IMR-90 (cell line): Measurements from ENCODE around the gene GRID1. TPM values are rescaled to one million over a fixed set of nuclear protein-coding genes. Genes with fewer than 3 reads are reported as not detected.

Experiments
- ATAC-seq: fragments of 200-7000 bp; cut with Tn5 transposase; 2 replicates; pipeline ENCODE4 v1.9.1; 2020; ENCODE audit warnings: low read depth, mild to moderate bottlenecking, moderate library complexity
- BruUV-seq: library from RNA; stranded (reverse); fragments of 400-500 nt; replicated peaks from 2 replicates; lab custom pipeline; 2021; lab: Mats Ljungman, UMichigan
- CTCF ChIA-PET: fragments of 300-600 bp; formaldehyde crosslinking; extraction: SDS; loops from one replicate; lab custom pipeline; 2021; ENCODE audit warnings: antibody characterized with exemption; lab: Yijun Ruan, JAX
- POLR2A ChIA-PET: fragments of 300-600 bp; sonication (Branson Sonifier 250); formaldehyde crosslinking; loops from one replicate; lab custom pipeline; 2022; ENCODE audit warnings: antibody characterized with exemption; ENCODE audit not compliant: unreplicated experiment; lab: Charles Lee
- DNase-seq: peaks from one replicate; pipeline ENCODE4 v3.0.0; 2013
- H2AFZ ChIP-seq: replicated peaks from 2 replicates; pipeline ENCODE3; 2013; ENCODE audit warnings: low read length, mild to moderate bottlenecking; ENCODE audit not compliant: poor library complexity
- H2AK5ac ChIP-seq: 2 replicates; pipeline ENCODE4 v1.6.1; 2013; ENCODE audit warnings: low read depth, low read length, inconsistent platforms
- H2AK9ac ChIP-seq: replicated peaks from 2 replicates; pipeline ENCODE3; 2013; ENCODE audit warnings: mild to moderate bottlenecking, low read depth, low read length, moderate library complexity; ENCODE audit not compliant: poor library complexity
- H2BK120ac ChIP-seq: 2 replicates; pipeline ENCODE4 v1.6.1; 2013; ENCODE audit warnings: low read depth, low read length, inconsistent platforms
- H2BK15ac ChIP-seq: 3 replicates; pipeline ENCODE4 v1.6.1; 2013; ENCODE audit warnings: low read depth, low read length, inconsistent platforms
- H2BK20ac ChIP-seq: 2 replicates; pipeline ENCODE4 v1.6.1; 2013; ENCODE audit warnings: low read depth, mild to moderate bottlenecking, inconsistent platforms, low read length, moderate library complexity
- H2BK5ac ChIP-seq: 2 replicates; pipeline ENCODE4 v1.6.1; 2013; ENCODE audit warnings: mild to moderate bottlenecking, low read depth, low read length, inconsistent platforms; ENCODE audit not compliant: poor library complexity, severe bottlenecking
- H3K14ac ChIP-seq: replicated peaks from 2 replicates; pipeline ENCODE4 v1.6.1; 2013; ENCODE audit warnings: low read depth, low read length, inconsistent platforms
- H3K18ac ChIP-seq: 2 replicates; pipeline ENCODE4 v1.6.1; 2013; ENCODE audit warnings: low read depth, low read length, control low read depth
- H3K23ac ChIP-seq: 2 replicates; pipeline ENCODE4 v1.6.1; 2013; ENCODE audit warnings: low read depth, low read length, inconsistent platforms
- H3K27ac ChIP-seq: 2 replicates; pipeline ENCODE4 v1.5.1; 2013; ENCODE audit warnings: mild to moderate bottlenecking, control low read depth, low read length; ENCODE audit not compliant: insufficient read depth
- H3K27me3 ChIP-seq: 2 replicates; pipeline ENCODE4 v1.6.1; 2013; ENCODE audit warnings: low read length; ENCODE audit not compliant: control insufficient read depth, insufficient read depth
- H3K36me3 ChIP-seq: 2 replicates; pipeline ENCODE4 v1.6.1; 2013; ENCODE audit warnings: low read length, mixed read lengths; ENCODE audit not compliant: control insufficient read depth, insufficient read depth
- H3K4ac ChIP-seq: 2 replicates; pipeline ENCODE4 v1.6.1; 2013; ENCODE audit warnings: low read depth, low read length, inconsistent platforms
- H3K4me1 ChIP-seq: 2 replicates; pipeline ENCODE4 v1.6.1; 2013; ENCODE audit warnings: low read length, mixed read lengths; ENCODE audit not compliant: control insufficient read depth, insufficient read depth
- H3K4me2 ChIP-seq: 2 replicates; pipeline ENCODE4 v1.6.1; 2013; ENCODE audit warnings: low read depth, mild to moderate bottlenecking, control low read depth, low read length, moderate library complexity
- H3K4me3 ChIP-seq: 2 replicates; pipeline ENCODE4 v1.5.1; 2013; ENCODE audit warnings: low read depth, mild to moderate bottlenecking, control low read depth, low read length, moderate library complexity; ENCODE audit not compliant: insufficient read depth
- H3K56ac ChIP-seq: 2 replicates; pipeline ENCODE4 v1.6.1; 2013; ENCODE audit warnings: low read length, inconsistent platforms; ENCODE audit not compliant: insufficient read depth; ENCODE audit errors: extremely low read depth
- H3K79me1 ChIP-seq, 2 experiments: 2 replicates each; pipeline ENCODE4 v1.6.1; 2013; ENCODE audit warnings: low read length in 2 of 2, inconsistent platforms in 1 of 2, low read depth in 1 of 2
- H3K9ac ChIP-seq: 2 replicates; pipeline ENCODE4 v1.6.1; 2013; ENCODE audit warnings: low read depth, low read length, control low read depth
- H3K9me1 ChIP-seq: 2 replicates; pipeline ENCODE4 v1.6.1; 2013; ENCODE audit warnings: low read length, inconsistent platforms; ENCODE audit not compliant: insufficient read depth
- H3K9me3 ChIP-seq: 2 replicates; pipeline ENCODE4 v1.6.1; 2013; ENCODE audit warnings: low read length; ENCODE audit not compliant: control insufficient read depth, insufficient read depth
- H4K20me1 ChIP-seq: 2 replicates; pipeline ENCODE4 v1.6.1; 2013; ENCODE audit warnings: low read length, inconsistent platforms; ENCODE audit not compliant: insufficient read depth
- H4K5ac ChIP-seq: 2 replicates; pipeline ENCODE4 v1.6.1; 2013; ENCODE audit warnings: mild to moderate bottlenecking, low read depth, low read length, control low read depth
- H4K8ac ChIP-seq, 2 experiments: 2 replicates each; pipeline ENCODE4 v1.6.1; 2013; ENCODE audit warnings: low read depth in 2 of 2, low read length in 2 of 2, control low read depth in 1 of 2, inconsistent platforms in 1 of 2
- H4K91ac ChIP-seq: 2 replicates; pipeline ENCODE4 v1.6.1; 2013; ENCODE audit warnings: low read depth, low read length, inconsistent platforms; ENCODE audit not compliant: insufficient read depth
- BHLHE40 ChIP-seq: fragments of 150-350 bp; IDR thresholded peaks from 2 replicates; pipeline ENCODE4 v1.6.1; 2016; ENCODE audit warnings: mild to moderate bottlenecking, low read depth, low read length
- NFE2L2 ChIP-seq: fragments of 150-350 bp; IDR thresholded peaks from 2 replicates; pipeline ENCODE4 v1.6.1; 2016; ENCODE audit warnings: low read depth, mild to moderate bottlenecking, low read length
- WGBS, 2 experiments: methylation state at CpG; one replicate each; pipeline versions ENCODE4 v1.1.5 to v1.1.7; 2013; ENCODE audit warnings: missing lambda C conversion rate in 2 of 2; ENCODE audit not compliant: insufficient read length in 1 of 2; ENCODE audit errors: extremely low coverage in 2 of 2; 5-methylcytosine and 5-hydroxymethylcytosine counted together
- dilution Hi-C: fragments of 300-500 bp; cut with HindIII; formaldehyde crosslinking; loops from one replicate; pipeline ENCODE4 v1.14.3; 2018; ENCODE audit warnings: low sequenced_read_pairs; ENCODE audit not compliant: unreplicated experiment
- in situ Hi-C: fragments of 300-500 bp; cut with MboI; formaldehyde crosslinking; loops from 3 replicates; pipeline ENCODE4 v1.14.3; 2019; ENCODE audit warnings: low sequenced_read_pairs, inconsistent platforms, mixed read lengths
- intact Hi-C: fragments of 100-400 bp; cut with micrococcal nuclease; formaldehyde crosslinking; loops from 2 replicates; pipeline ENCODE4 v1.10.0; 2022
- polyA plus RNA-seq, 3 experiments: library from polyadenylated mRNA; depleted of rRNA; stranded (reverse); fragments of >200 nt; gene quantifications; 2 replicates each; pipeline ENCODE4 v1.2.3, GENCODE V29; 2012; ENCODE audit warnings: low replicate concordance in 1 of 3
- total RNA-seq: library from RNA; depleted of rRNA; stranded (reverse); fragments of >200 nt; gene quantifications from 2 replicates; pipeline ENCODE4 v1.2.3, GENCODE V29; 2012

Gene GRID1
- total and polyA plus RNA-seq, 2 of the 4 experiments (the other 2 are of a cell fraction): not detected

- CTCF ChIA-PET: no interaction called here
- TF ChIP-seq BHLHE40 (no peak), NFE2L2 (no peak)
- no peak overlapping the region for H4K5ac ChIP-seq
- no peaks in the 10 kb centered on the region for H3K4me1 ChIP-seq
- DNase-seq (no peak), ATAC-seq (no peak)
- H2AFZ ChIP-seq: no peak overlapping the region
- no peak overlapping the region for H3K27ac ChIP-seq
- H2BK15ac ChIP-seq: no peak overlapping the region
- H3K9me1 ChIP-seq: no peaks in the 10 kb centered on the region
- no peak overlapping the region for H4K91ac ChIP-seq
- POLR2A ChIA-PET: no interaction called here
- H3K9ac ChIP-seq: no peak overlapping the region
- intact Hi-C loops: no loop called here
- no peaks in the 10 kb centered on the region for H3K36me3 ChIP-seq
- H3K56ac ChIP-seq: no peak overlapping the region
- BruUV-seq: no TSS peak
- H2BK20ac ChIP-seq: no peak overlapping the region
- no peak overlapping the region for H2AK5ac ChIP-seq
- no peaks in the 10 kb centered on the region for H4K20me1 ChIP-seq
- H2BK5ac ChIP-seq: no peak overlapping the region
- no peak overlapping the region for H3K4ac ChIP-seq
- no peaks in the 10 kb centered on the region for H3K27me3 ChIP-seq
- no peak overlapping the region for H3K4me2 ChIP-seq
- WGBS, 2 experiments: 40% methylated on average over 1 of the region's 1 CpG; no CpG with 5 or more reads in 1 of the 2 experiments
- in situ Hi-C loops: loop anchor here (25.0 kb wide), 1 partner anchor 401 kb away; no protein-coding TSS in a partner anchor
- H2AK9ac ChIP-seq: no peak overlapping the region
- H3K23ac ChIP-seq: no peak overlapping the region
- no peaks in the 10 kb centered on the region for H3K9me3 ChIP-seq
- dilution Hi-C loops: no loop called here
- no peak overlapping the region for H3K4me3 ChIP-seq
- no peaks in the 10 kb centered on the region for H3K79me1 ChIP-seq
- no peak overlapping the region for H3K14ac ChIP-seq
- no peak overlapping the region for H4K8ac ChIP-seq
- H2BK120ac ChIP-seq: no peak overlapping the region
- H3K18ac ChIP-seq: no peak overlapping the region
Observed at GRCh38 chr10:86186633-86187032, 180.0 kb downstream of the GRID1 start.
